Parathyroid adenoma (tissue), 2 donors: Measurements from ENCODE around the gene IL12B.
A peak's percentile ranks its signal among the peaks of the same experiment; 100 is the strongest.

Experiments used
- H2AFZ ChIP-seq: fragments of 300-600 bp; sonication (generic); one replicate; pipeline ENCODE4 v1.7.0; 2017; ENCODE audit warnings: antibody characterized with exemption, mild to moderate bottlenecking
- H3K27ac ChIP-seq: fragments of 300-600 bp; sonication (generic); one replicate; pipeline ENCODE4 v1.7.0; 2017
- H3K27me3 ChIP-seq: fragments of 300-600 bp; sonication (generic); one replicate; pipeline ENCODE4 v1.7.0; 2017; ENCODE audit warnings: low read length; ENCODE audit not compliant: control insufficient read depth, insufficient read depth
- H3K36me3 ChIP-seq: fragments of 300-600 bp; sonication (generic); one replicate; pipeline ENCODE4 v1.7.0; 2017; ENCODE audit warnings: low read length; ENCODE audit not compliant: control insufficient read depth, insufficient read depth
- H3K4me1 ChIP-seq: fragments of 300-600 bp; sonication (generic); one replicate; pipeline ENCODE4 v1.7.0; 2017; ENCODE audit warnings: control low read depth
- H3K4me2 ChIP-seq: fragments of 300-600 bp; sonication (generic); one replicate; pipeline ENCODE4 v1.7.0; 2017; ENCODE audit warnings: low read length
- H3K4me3 ChIP-seq: fragments of 300-600 bp; sonication (generic); one replicate; pipeline ENCODE4 v1.7.0; 2017; ENCODE audit warnings: low read depth, low read length
- H3K79me2 ChIP-seq: fragments of 300-600 bp; sonication (generic); one replicate; pipeline ENCODE4 v1.7.0; 2017; ENCODE audit warnings: control low read depth
- H3K9ac ChIP-seq: fragments of 300-600 bp; sonication (generic); one replicate; pipeline ENCODE4 v1.7.0; 2017; ENCODE audit warnings: mild to moderate bottlenecking
- H3K9me3 ChIP-seq: fragments of 300-600 bp; sonication (generic); one replicate; pipeline ENCODE4 v1.7.0; 2017; ENCODE audit warnings: low read length; ENCODE audit not compliant: control insufficient read depth
- CTCF ChIP-seq: fragments of 300-600 bp; sonication (generic); IDR thresholded peaks from one replicate; pipeline ENCODE4 v1.7.0; 2017; ENCODE audit warnings: antibody characterized with exemption, mild to moderate bottlenecking
- donor health status: primary hyperparathyroidism.

The IL12B gene

GRCh38 chr5:159343295-159344094 lies 13.2 kb upstream of the IL12B start:
- Histone ChIP-seq H3K79me2 (no peaks in the 10 kb centered on the region), H3K27me3 (no peaks in the 10 kb centered on the region), H3K9me3 (no peaks in the 10 kb centered on the region), H3K27ac (no peak overlapping the region), H3K9ac (no peak overlapping the region), H3K4me3 (no peak overlapping the region), H3K36me3 (no peaks in the 10 kb centered on the region), H3K4me2 (no peak overlapping the region), H3K4me1 (peaks cover 3% of the 10 kb centered on the region), H2AFZ (no peak overlapping the region)
- no peak for TF ChIP-seq CTCF

GRCh38 chr5:159342840-159343239 lies 12.6 kb upstream of the IL12B start:
- Histone ChIP-seq H3K79me2 (no peaks in the 10 kb centered on the region), H3K9me3 (no peaks in the 10 kb centered on the region), H2AFZ (no peak overlapping the region), H3K4me2 (no peak overlapping the region), H3K27ac (no peak overlapping the region), H3K9ac (no peak overlapping the region), H3K4me3 (no peak overlapping the region), H3K27me3 (no peaks in the 10 kb centered on the region), H3K4me1 (peaks cover 3% of the 10 kb centered on the region), H3K36me3 (no peaks in the 10 kb centered on the region)
- TF ChIP-seq CTCF: no peak

- Histone ChIP-seq H3K79me2 (no peaks in the 10 kb centered on the region), H3K4me2 (no peak overlapping the region), H3K36me3 (no peaks in the 10 kb centered on the region), H3K27ac (no peak overlapping the region), H3K4me3 (no peak overlapping the region), H3K4me1 (peaks cover 3% of the 10 kb centered on the region), H3K27me3 (no peaks in the 10 kb centered on the region), H3K9me3 (no peaks in the 10 kb centered on the region), H2AFZ (peak overlapping the region; percentile 28), H3K9ac (no peak overlapping the region)
- TF ChIP-seq CTCF: no peak
These were observed 11.6 kb upstream of the IL12B start for GRCh38 chr5:159341906-159342310.

DNA sequence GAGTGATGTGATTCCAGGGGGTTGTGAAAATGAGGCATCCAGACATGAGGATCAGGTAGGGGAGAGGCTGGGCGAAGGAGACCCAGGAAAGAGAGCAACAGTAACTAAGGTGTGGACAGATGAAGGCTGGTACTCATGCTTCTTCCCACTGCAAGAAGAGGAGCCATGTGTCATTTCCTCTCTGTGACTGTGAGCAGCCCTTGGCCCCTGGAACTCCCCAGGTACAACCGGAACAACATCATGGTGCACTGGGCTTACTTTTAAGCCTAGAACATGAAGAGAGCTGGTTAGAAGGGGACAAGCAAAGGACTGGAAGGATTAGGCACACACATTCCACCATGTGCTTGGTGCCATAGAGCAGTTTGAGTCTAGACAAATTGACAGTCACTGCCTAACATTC lies 10.9 kb upstream of the IL12B start:
- no peaks in the 10 kb centered on the region for H3K36me3 ChIP-seq
- H3K9me3 ChIP-seq: no peaks in the 10 kb centered on the region
- H3K79me2 ChIP-seq: no peaks in the 10 kb centered on the region
- H3K27ac ChIP-seq: no peak overlapping the region
- no peaks in the 10 kb centered on the region for H3K27me3 ChIP-seq
- no peak overlapping the region for H3K4me3 ChIP-seq
- no peak overlapping the region for H3K4me2 ChIP-seq
- H3K4me1 ChIP-seq: peaks cover 3% of the 10 kb centered on the region
- no peak overlapping the region for H2AFZ ChIP-seq
- no peak overlapping the region for H3K9ac ChIP-seq
- TF ChIP-seq CTCF: no peak

DNA sequence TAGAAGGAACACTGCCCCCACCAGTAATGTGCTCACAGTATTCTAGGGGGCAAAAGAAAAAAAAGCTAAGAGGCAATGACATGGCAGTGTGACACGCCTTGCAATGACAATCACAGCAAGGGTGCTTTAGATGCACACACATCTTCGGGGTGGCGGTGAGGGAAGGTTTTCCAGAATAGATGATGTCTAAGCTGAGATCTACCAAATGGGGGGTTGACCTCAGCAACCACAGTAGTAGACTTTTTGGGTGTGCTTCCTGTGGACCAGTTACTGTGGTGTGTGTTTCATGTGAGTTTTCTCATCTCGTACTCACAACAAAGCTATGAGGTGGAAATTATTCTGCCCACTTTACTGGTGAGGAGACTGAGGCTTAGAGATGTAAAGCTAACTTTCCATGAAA lies 10.2 kb upstream of the IL12B start:
- Histone ChIP-seq H3K4me3 (no peak overlapping the region), H3K4me2 (no peak overlapping the region), H3K9me3 (no peaks in the 10 kb centered on the region), H3K27me3 (no peaks in the 10 kb centered on the region), H3K9ac (no peak overlapping the region), H3K27ac (no peak overlapping the region), H2AFZ (no peak overlapping the region), H3K79me2 (no peaks in the 10 kb centered on the region), H3K36me3 (no peaks in the 10 kb centered on the region), H3K4me1 (peaks cover 3% of the 10 kb centered on the region)
- TF ChIP-seq CTCF: no peak
